Measurements from ENCODE around the gene CSNK1G2. TPM values are rescaled to one million over a fixed set of nuclear protein-coding genes. Genes with fewer than 3 reads are reported as not detected.
A peak's percentile ranks its signal among the peaks of the same experiment; 100 is the strongest.

Gene CSNK1G2
- total RNA-seq, 1 experiment from 2014 or later = 100.0 TPM

DNA sequence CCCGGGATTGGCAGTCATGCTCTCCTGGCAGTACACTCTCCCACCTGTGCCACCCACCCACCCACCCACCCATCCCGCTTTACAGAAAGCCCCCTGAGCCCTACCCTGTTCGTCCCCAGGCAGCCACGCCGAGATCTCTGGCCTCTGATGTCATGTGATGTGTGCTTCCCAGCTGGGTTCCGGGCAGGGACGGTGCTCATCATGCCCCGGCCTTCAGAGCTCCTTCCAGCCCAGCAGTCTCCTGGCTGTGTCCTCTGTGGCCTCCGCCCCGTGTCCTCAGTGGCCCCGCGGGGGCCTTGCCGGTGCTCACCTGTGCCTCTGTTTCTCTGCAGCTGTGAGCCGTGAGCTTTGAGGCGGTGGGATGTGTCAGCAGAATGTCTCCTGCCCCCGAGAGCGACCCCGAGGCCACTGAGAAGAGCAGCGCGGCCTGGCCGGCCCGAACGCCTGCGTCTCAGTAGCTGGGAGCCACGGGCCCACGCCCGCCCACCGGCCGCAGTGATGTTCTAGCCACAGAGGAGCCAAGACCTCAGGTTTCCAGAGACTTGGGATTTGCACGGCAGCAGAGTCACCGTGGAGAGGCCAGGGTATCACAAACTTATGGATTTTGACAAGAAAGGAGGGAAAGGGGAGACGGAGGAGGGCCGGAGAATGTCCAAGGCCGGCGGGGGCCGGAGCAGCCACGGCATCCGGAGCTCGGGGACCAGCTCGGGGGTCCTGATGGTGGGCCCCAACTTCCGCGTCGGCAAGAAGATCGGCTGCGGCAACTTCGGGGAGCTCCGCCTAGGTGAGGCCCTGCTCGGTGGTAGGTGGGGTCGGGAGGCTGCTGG, 28.4 kb downstream of the CSNK1G2 start:
- Mint-ChIP-seq H3K4me3 (no peak overlapping the region), H3K4me1 (no peaks in the 10 kb centered on the region), H3K36me3 (ENCODE audit: insufficient read depth in 1 of 3, low read depth in 3 of 3) (peaks cover 4 to 13% (median 13%) of the 10 kb centered on the region in 3 experiments; a peak in 6 of 7 replicates), H3K27me3 (ENCODE audit: low read depth) (no peaks in the 10 kb centered on the region), H3K9me3 (no peaks in the 10 kb centered on the region), H3K27ac (0 out of 7 replicates have a peak overlapping the region, but pooled peaks of 1 of the 3 experiments have one; percentile 39)
- Histone ChIP-seq H4K91ac (ENCODE audit: insufficient read length, low read depth, low read length) (no peak overlapping the region), H3K9me3 (ENCODE audit: control insufficient read depth, low read depth, low read length) (no peaks in the 10 kb centered on the region), H3K79me2 (ENCODE audit: insufficient read depth, low read length) (peaks cover 7% of the 10 kb centered on the region; the same call in 1 of the 2 replicates), H3K14ac (ENCODE audit: insufficient read depth, low read length) (no peak overlapping the region), H2AK5ac (ENCODE audit: insufficient read length, low read length) (no peak overlapping the region), H2AFZ (ENCODE audit: low read length) (no peak overlapping the region), H3K56ac (ENCODE audit: insufficient read length, low read depth, low read length) (no peak overlapping the region), H3K27me3 (ENCODE audit: insufficient read depth, low read length) (no peaks in the 10 kb centered on the region), H3K79me1 (ENCODE audit: insufficient read depth, low read depth, low read length, poor library complexity, severe bottlenecking) (peaks cover 3% of the 10 kb centered on the region), H2BK15ac (ENCODE audit: low read depth, low read length) (no peak overlapping the region), H3K4ac (ENCODE audit: low read depth, low read length) (no peak overlapping the region), H2BK120ac (ENCODE audit: low read depth, low read length, poor library complexity, severe bottlenecking) (no peak overlapping the region), H4K20me1 (ENCODE audit: control insufficient read depth, insufficient read depth, insufficient read length) (peaks cover 3% of the 10 kb centered on the region), H2BK5ac (ENCODE audit: insufficient read length, low read length) (no peak overlapping the region), H3K23me2 (ENCODE audit: insufficient read length, low read depth, low read length, poor library complexity, severe bottlenecking) (no peaks in the 10 kb centered on the region), H2BK20ac (ENCODE audit: low read depth, low read length, poor library complexity, severe bottlenecking) (no peak overlapping the region), H3K4me2 (ENCODE audit: insufficient read depth, insufficient read length, low read length) (no peak overlapping the region), H3K4me1 (ENCODE audit: insufficient read depth, low read length) (no peaks in the 10 kb centered on the region), H4K5ac (ENCODE audit: insufficient read length, low read depth, low read length) (no peak overlapping the region), H3K27ac (ENCODE audit: insufficient read length, low read depth, low read length) (no peak overlapping the region), H2BK12ac (ENCODE audit: insufficient read length, low read depth, low read length) (no peak overlapping the region), H4K8ac (replicated peaks; ENCODE audit: insufficient read length, low read depth, low read length) (no peak overlapping the region), H3K23ac (ENCODE audit: insufficient read length, low read depth, low read length) (no peak overlapping the region), H3K18ac (ENCODE audit: insufficient read length, low read depth, low read length) (no peak overlapping the region), H3K9ac (ENCODE audit: extremely low read depth, insufficient read length, low read length) (no peak overlapping the region), H3T11ph (ENCODE audit: low read length) (no peak overlapping the region)
- DNase-seq = no peak
- TF ChIP-seq CTCF (conservative IDR thresholded peaks at IDR 0.05) = no peak
- WGBS (ENCODE audit: extremely low coverage, insufficient read length, low lambda C conversion rate) = no CpG with 5 or more reads among the region's 49 CpGs
